Measurements from ENCODE around the gene DEPDC5.
"Not testable (repeated sequence)": the region's sequence is repeated elsewhere in the genome, so short reads cannot be mapped to it uniquely, and the experiment has no call there.

Gene DEPDC5

GRCh38 chr22:31753634-31754501 lies at the start of gene DEPDC5:
Gene DEPDC5 (plus strand): TSS chr22:31754019. CDS start chr22:31754922, 903 bp downstream.
- peaks cover 4% of the 10 kb centered on the region for H3K36me3 ChIP-seq (ENCODE audit: control insufficient read depth, insufficient read depth, low read length)
- peak; percentile 98 for DNase-seq (ENCODE audit: extremely low read depth, insufficient read length)
- TF ChIP-seq, protein P1, sequence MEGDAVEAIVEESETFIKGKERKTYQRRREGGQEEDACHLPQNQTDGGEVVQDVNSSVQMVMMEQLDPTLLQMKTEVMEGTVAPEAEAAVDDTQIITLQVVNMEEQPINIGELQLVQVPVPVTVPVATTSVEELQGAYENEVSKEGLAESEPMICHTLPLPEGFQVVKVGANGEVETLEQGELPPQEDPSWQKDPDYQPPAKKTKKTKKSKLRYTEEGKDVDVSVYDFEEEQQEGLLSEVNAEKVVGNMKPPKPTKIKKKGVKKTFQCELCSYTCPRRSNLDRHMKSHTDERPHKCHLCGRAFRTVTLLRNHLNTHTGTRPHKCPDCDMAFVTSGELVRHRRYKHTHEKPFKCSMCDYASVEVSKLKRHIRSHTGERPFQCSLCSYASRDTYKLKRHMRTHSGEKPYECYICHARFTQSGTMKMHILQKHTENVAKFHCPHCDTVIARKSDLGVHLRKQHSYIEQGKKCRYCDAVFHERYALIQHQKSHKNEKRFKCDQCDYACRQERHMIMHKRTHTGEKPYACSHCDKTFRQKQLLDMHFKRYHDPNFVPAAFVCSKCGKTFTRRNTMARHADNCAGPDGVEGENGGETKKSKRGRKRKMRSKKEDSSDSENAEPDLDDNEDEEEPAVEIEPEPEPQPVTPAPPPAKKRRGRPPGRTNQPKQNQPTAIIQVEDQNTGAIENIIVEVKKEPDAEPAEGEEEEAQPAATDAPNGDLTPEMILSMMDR (IDR thresholded peaks at IDR 0.05; ENCODE audit: insufficient read depth, low read length, poor library complexity, severe bottlenecking), result no peak
- H3K27me3 ChIP-seq (replicated peaks; ENCODE audit: control insufficient read depth, insufficient read depth, low read length), result no peaks in the 10 kb centered on the region
- H3K4me3 ChIP-seq (replicated peaks; ENCODE audit: low read depth, low read length), result peak within 1 kb of the TSS; percentile 90

- no peak for DNase-seq (ENCODE audit: extremely low read depth, insufficient read length)
- Histone ChIP-seq H3K4me3 (replicated peaks; ENCODE audit: low read depth, low read length) (no peak overlapping the region), H3K36me3 (ENCODE audit: control insufficient read depth, insufficient read depth, low read length) (peaks cover 16% of the 10 kb centered on the region), H3K27me3 (replicated peaks; ENCODE audit: control insufficient read depth, insufficient read depth, low read length) (no peaks in the 10 kb centered on the region)
- TF ChIP-seq, protein P1 (IDR thresholded peaks at IDR 0.05; ENCODE audit: insufficient read depth, low read length, poor library complexity, severe bottlenecking), result no peak
These were observed 46.3 kb upstream of the DEPDC5 start for GRCh38 chr22:31707519-31707918.

DNA sequence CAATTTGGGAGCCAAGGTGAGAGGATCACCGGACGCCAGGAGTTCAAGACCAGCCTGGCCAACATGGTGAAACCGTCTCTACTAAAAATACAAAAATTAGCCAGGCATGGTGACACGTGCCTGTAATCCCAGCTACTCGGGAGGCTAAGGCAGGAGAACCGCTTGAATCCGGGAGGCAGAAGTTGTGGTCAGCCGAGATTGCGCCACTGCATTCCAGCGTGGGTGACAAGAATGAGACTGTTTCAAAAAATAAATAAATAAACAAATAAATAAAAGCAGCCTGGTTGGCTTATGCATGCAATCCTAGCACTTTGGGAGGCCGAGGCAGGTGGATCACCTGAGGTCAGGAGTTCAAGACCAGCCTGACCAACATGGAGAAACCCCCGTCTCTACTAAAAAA lies 42.6 kb upstream of the DEPDC5 start:
- H3K36me3 ChIP-seq (ENCODE audit: control insufficient read depth, insufficient read depth, low read length), result peaks cover 26% of the 10 kb centered on the region
- DNase-seq (ENCODE audit: extremely low read depth, insufficient read length), result not testable (repeated sequence)

GRCh38 chr22:31715147-31715778 lies 38.6 kb upstream of the DEPDC5 start:
- Histone ChIP-seq H3K27me3 (replicated peaks; ENCODE audit: control insufficient read depth, insufficient read depth, low read length) (no peaks in the 10 kb centered on the region), H3K4me3 (replicated peaks; ENCODE audit: low read depth, low read length) (no peak overlapping the region), H3K36me3 (ENCODE audit: control insufficient read depth, insufficient read depth, low read length) (peaks cover 28% of the 10 kb centered on the region)
- no peak for DNase-seq (ENCODE audit: extremely low read depth, insufficient read length)
- TF ChIP-seq, protein P1 (IDR thresholded peaks at IDR 0.05; ENCODE audit: insufficient read depth, low read length, poor library complexity, severe bottlenecking), result no peak

More for the DNA sequence above, 42.6 kb upstream of the DEPDC5 start:
- not testable (repeated sequence) for H3K4me3 ChIP-seq (replicated peaks; ENCODE audit: low read depth, low read length); H3K27me3 ChIP-seq (replicated peaks; ENCODE audit: control insufficient read depth, insufficient read depth, low read length)

DNA sequence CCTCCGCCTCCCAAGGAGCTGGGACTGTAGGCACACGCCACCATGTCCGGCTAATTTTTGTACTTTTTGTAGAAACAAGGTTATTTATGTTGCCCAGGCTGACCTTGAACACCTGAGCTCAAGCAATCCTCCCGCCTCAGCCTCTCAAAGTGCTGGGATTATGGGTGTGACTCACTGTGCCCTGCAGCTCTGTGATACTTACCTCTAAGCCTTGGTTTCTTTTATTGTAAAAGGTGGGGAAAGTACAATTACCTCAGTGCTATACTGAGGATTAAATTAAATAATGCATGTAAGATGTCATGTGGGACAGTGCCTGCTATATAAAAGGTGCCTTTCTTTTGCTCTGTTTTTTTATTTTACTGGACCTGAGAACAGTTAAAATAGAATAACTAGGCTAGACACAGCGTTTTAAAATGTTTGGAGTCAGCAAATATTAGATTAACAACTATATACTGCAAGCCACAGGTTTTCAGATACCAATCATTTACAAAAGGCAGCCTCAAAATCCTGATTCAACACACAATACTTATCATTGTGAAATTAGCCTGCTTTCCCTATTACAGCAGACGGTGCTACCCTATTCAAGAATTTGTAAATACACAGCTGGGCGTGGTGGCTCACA lies 33.9 kb upstream of the DEPDC5 start:
- Histone ChIP-seq H3K36me3 (ENCODE audit: control insufficient read depth, insufficient read depth, low read length) (peaks cover 10% of the 10 kb centered on the region), H3K27me3 (replicated peaks; ENCODE audit: control insufficient read depth, insufficient read depth, low read length) (no peaks in the 10 kb centered on the region), H3K4me3 (replicated peaks; ENCODE audit: low read depth, low read length) (no peak overlapping the region)
- DNase-seq (ENCODE audit: extremely low read depth, insufficient read length), result no peak
- TF ChIP-seq, protein P1 (IDR thresholded peaks at IDR 0.05; ENCODE audit: insufficient read depth, low read length, poor library complexity, severe bottlenecking), result no peak

DNA sequence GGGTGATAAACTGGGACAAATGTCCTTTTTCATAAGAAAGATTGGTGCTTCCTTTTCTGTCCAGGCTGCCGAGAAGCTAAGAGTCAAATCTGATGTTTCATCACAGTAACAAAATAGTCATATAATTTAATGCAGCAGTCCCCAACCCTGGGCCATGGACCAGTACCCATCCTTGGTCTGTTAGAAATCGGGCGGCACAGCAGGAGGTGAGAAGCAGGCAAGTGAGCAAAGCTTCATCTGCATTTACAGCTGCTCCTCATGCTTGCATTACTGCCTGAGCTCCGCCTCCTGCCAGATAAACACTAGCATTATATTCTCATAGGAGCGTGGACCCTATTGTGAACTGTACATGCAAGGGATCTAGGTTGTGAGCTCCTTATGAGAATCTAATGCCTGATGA lies 30.1 kb upstream of the DEPDC5 start:
- TF ChIP-seq, protein P1 (IDR thresholded peaks at IDR 0.05; ENCODE audit: insufficient read depth, low read length, poor library complexity, severe bottlenecking), result no peak

More for the DNA sequence above, 30.1 kb upstream of the DEPDC5 start:
- Histone ChIP-seq H3K4me3 (replicated peaks; ENCODE audit: low read depth, low read length) (no peak overlapping the region), H3K36me3 (ENCODE audit: control insufficient read depth, insufficient read depth, low read length) (peaks cover 7% of the 10 kb centered on the region), H3K27me3 (replicated peaks; ENCODE audit: control insufficient read depth, insufficient read depth, low read length) (no peaks in the 10 kb centered on the region)
- DNase-seq (ENCODE audit: extremely low read depth, insufficient read length), result no peak
